Suprapubic skin (tissue), 4 donors: ENCODE results near the gene G6PC1.

Source experiments
- CTCF ChIP-seq, 2 donors: fragments of 200-600 bp in 1 of 2; fragments of 450-650 bp in 1 of 2; sonication (generic) in 1 of 2; IDR thresholded peaks; one replicate each; pipeline ENCODE4 v1.5.1; 2016 to 2019; ENCODE audit warnings: antibody characterized with exemption in 2 of 2, mild to moderate bottlenecking in 1 of 2, moderate library complexity in 1 of 2
- EP300 ChIP-seq: sonication (generic); formaldehyde crosslinking; IDR thresholded peaks from one replicate; pipeline ENCODE4 v1.6.1; 2017; ENCODE audit warnings: antibody characterized with exemption
- POLR2AphosphoS5 ChIP-seq, 3 donors: sonication (generic); formaldehyde crosslinking; IDR thresholded peaks; one replicate each; pipeline ENCODE4 v1.6.1; 2017; ENCODE audit warnings: antibody characterized with exemption in 3 of 3

DNA sequence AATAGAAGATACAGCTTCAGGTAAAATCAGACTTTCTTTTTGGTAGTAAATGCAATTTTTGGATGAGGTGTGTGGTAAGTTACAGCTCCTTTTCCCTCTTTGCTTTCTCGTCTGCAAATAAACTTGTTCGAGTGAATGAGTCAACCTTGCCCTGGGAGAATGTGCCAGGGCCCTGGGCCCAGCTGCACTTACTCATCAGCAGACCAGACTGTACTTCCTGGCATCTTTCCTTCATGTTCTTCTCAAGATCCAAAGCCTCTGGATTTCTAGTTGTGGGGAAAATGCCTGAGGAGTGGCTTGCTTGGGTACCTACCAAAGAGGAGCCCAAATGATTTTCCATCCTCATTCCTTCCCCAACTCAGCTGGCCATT is 5.4 kb upstream of the G6PC1 start:
- no peak for TF ChIP-seq POLR2AphosphoS5 (IDR thresholded peaks at IDR 0.05)
- TF ChIP-seq CTCF (IDR thresholded peaks at IDR 0.05): no peak
- TF ChIP-seq EP300: no peak
